Measurements from ENCODE around the gene PBX2.

DNA sequence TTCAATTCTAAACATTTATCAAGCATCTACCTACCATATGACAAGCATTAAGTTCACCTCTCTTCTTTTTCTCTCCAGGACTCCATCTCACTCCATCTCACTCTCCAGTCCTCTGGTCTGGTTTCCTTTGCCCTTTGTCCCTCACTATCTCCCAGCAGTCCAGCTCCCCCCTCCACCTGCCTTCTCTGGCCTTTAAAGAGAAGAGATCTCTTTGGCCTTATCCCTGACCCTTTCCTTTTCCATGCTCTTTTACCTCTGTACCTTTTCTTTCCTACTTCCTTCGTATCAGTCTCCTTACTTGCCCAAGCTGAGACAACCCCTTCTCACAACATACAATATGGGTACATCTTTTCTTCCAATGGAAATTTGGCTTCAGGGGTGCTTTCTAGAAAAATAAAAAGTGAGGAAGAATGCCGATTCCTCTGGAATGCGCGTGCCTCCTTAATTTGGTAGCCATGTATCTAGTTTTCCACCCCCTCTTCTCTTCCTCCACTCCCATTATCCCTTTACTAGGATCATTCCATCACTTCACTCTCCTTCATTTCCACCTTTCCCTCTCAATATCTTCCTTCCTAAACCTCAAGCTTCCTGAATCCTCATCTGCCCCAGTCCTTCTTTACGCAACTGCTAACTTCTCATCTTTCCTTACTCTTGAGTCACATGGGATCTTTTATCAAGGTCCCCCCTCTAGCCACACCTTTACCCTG is 13.4 kb downstream of the PBX2 start:
- TF ChIP-seq, protein P1, sequence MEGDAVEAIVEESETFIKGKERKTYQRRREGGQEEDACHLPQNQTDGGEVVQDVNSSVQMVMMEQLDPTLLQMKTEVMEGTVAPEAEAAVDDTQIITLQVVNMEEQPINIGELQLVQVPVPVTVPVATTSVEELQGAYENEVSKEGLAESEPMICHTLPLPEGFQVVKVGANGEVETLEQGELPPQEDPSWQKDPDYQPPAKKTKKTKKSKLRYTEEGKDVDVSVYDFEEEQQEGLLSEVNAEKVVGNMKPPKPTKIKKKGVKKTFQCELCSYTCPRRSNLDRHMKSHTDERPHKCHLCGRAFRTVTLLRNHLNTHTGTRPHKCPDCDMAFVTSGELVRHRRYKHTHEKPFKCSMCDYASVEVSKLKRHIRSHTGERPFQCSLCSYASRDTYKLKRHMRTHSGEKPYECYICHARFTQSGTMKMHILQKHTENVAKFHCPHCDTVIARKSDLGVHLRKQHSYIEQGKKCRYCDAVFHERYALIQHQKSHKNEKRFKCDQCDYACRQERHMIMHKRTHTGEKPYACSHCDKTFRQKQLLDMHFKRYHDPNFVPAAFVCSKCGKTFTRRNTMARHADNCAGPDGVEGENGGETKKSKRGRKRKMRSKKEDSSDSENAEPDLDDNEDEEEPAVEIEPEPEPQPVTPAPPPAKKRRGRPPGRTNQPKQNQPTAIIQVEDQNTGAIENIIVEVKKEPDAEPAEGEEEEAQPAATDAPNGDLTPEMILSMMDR (IDR thresholded peaks at IDR 0.05) = no peak
- TF ChIP-seq POLR2A (IDR thresholded peaks at IDR 0.05) = no peak

Data from lower leg skin (tissue), 3 donors.